GM12878 (cell line): ENCODE results near the gene HMCN2.

Experiments used
- CTCF ChIP-seq, 3 experiments: IDR thresholded peaks in 2 of 3; conservative IDR thresholded peaks in 1 of 3; 2 replicates each; pipeline ENCODE4 v1.5.1; 2011; ENCODE audit warnings: low read depth in 3 of 3, low read length in 3 of 3, mild to moderate bottlenecking in 3 of 3, control low read depth in 2 of 3, moderate library complexity in 2 of 3, inconsistent platforms in 1 of 3, mixed read lengths in 1 of 3; ENCODE audit not compliant: control insufficient read depth in 2 of 3, insufficient read depth in 1 of 3; ENCODE audit errors: extremely low read depth in 1 of 3
- EZH2 ChIP-seq: IDR thresholded peaks from 2 replicates; pipeline ENCODE4 v1.6.1; 2012; ENCODE audit warnings: low read depth, mild to moderate bottlenecking, control low read depth, inconsistent platforms, low read length, borderline replicate concordance; ENCODE audit not compliant: control insufficient read depth

GRCh38 chr9:130399768-130400167, 134.2 kb downstream of the HMCN2 start:
- TF ChIP-seq EZH2 (no peak), CTCF (IDR thresholded peaks at IDR 0.05 in 2 of 3, conservative IDR thresholded peaks at IDR 0.05 in 1 of 3; ENCODE audit: control insufficient read depth in 2 of 3, extremely low read depth in 1 of 3, insufficient read depth in 1 of 3, low read depth in 3 of 3, low read length in 3 of 3) (no peak)
